Uterus (tissue), 4 donors: ENCODE measurements around the gene RSRC1. TPM values are rescaled to one million over a fixed set of nuclear protein-coding genes. Genes with fewer than 3 reads are reported as not detected.

Experiments
- DNase-seq, 2 donors: peaks; one replicate each; pipeline ENCODE4 v3.0.0-alpha.2; 2019 to 2020
- H3K27ac ChIP-seq, 2 donors: fragments of 200-600 bp; sonication (generic); 1 replicate in 1 of 2; 2 replicates in 1 of 2; pipeline ENCODE4 v1.5.1; 2016 to 2018
- H3K27me3 ChIP-seq, 2 donors: fragments of 200-600 bp; sonication (generic); one replicate each; pipeline ENCODE4 v1.5.1; 2018 to 2019; ENCODE audit warnings: control low read depth in 1 of 2
- H3K36me3 ChIP-seq, 2 donors: fragments of 200-600 bp; sonication (generic); one replicate each; pipeline ENCODE4 v1.5.1; 2019; ENCODE audit warnings: control low read depth in 1 of 2
- H3K4me1 ChIP-seq, 2 donors: fragments of 200-600 bp; sonication (generic); one replicate each; pipeline ENCODE4 v1.5.1; 2018 to 2019; ENCODE audit warnings: control low read depth in 1 of 2
- H3K4me3 ChIP-seq, 2 donors: fragments of 200-600 bp; sonication (generic); 1 replicate in 1 of 2; 2 replicates in 1 of 2; pipeline ENCODE4 v1.5.1; 2018 to 2019; ENCODE audit warnings: mild to moderate bottlenecking in 1 of 2
- H3K9me3 ChIP-seq, 2 donors: fragments of 200-600 bp; sonication (generic); one replicate each; pipeline ENCODE4 v1.5.1; 2019; ENCODE audit warnings: control low read depth in 1 of 2
- CTCF ChIP-seq, 4 experiments: fragments of 200-600 bp in 2 of 4; fragments of 450-650 bp in 2 of 4; sonication (generic) in 2 of 4; IDR thresholded peaks; one replicate each; pipeline ENCODE4 v1.5.1; 2016 to 2019; ENCODE audit warnings: antibody characterized with exemption in 4 of 4, mild to moderate bottlenecking in 2 of 4, moderate library complexity in 1 of 4
- POLR2A ChIP-seq, 2 donors: fragments of 450-650 bp; IDR thresholded peaks; one replicate each; pipeline ENCODE4 v1.6.1; 2016; ENCODE audit warnings: antibody characterized with exemption in 2 of 2, mild to moderate bottlenecking in 1 of 2, moderate library complexity in 1 of 2
- intact Hi-C: fragments of 100-400 bp; cut with DNase I; formaldehyde crosslinking; loops from one replicate; pipeline ENCODE4 v1.15.1; 2023; ENCODE audit warnings: low total_unique reads
- total RNA-seq, 4 donors: library from RNA; depleted of rRNA in 3 of 4; stranded (reverse); fragments of >200 nt in 3 of 4; gene quantifications; one replicate each; pipeline versions ENCODE4 v1.1.0 to v1.2.4, GENCODE V29; 2014 to 2023
- donor health status: DM: yes; HTN: yes; CAD: no.

Gene RSRC1
- total RNA-seq, 4 donors from 2014 or later: 24.1 to 128 (median 60.6) TPM

- H3K4me1 ChIP-seq: peaks cover 0 to 3% of the 10 kb centered on the region in 2 donors
- no peak overlapping the region for H3K27ac ChIP-seq
- no peak for DNase-seq
- TF ChIP-seq CTCF (IDR thresholded peaks at IDR 0.05) (no peak), POLR2A (IDR thresholded peaks at IDR 0.05) (no peak)
- H3K9me3 ChIP-seq: no peaks in the 10 kb centered on the region
- H3K27me3 ChIP-seq: no peaks in the 10 kb centered on the region
- intact Hi-C loops: no loop called here
- H3K4me3 ChIP-seq: no peak overlapping the region
- H3K36me3 ChIP-seq: no peaks in the 10 kb centered on the region
Observed at GRCh38 chr3:158152186-158152585, 42.3 kb downstream of the RSRC1 start.

GRCh38 chr3:158158969-158159368 lies 49.1 kb downstream of the RSRC1 start:
- TF ChIP-seq POLR2A (IDR thresholded peaks at IDR 0.05): no peak
- intact Hi-C loops: no loop called here
- H3K27ac ChIP-seq: no peak overlapping the region
- no peaks in the 10 kb centered on the region for H3K9me3 ChIP-seq
- no peak for DNase-seq
- no peaks in the 10 kb centered on the region for H3K27me3 ChIP-seq
- H3K4me1 ChIP-seq: no peaks in the 10 kb centered on the region
- H3K4me3 ChIP-seq: no peak overlapping the region
- H3K36me3 ChIP-seq: no peaks in the 10 kb centered on the region

- intact Hi-C loops: no loop called here
- H3K27me3 ChIP-seq: no peaks in the 10 kb centered on the region
- H3K36me3 ChIP-seq: no peaks in the 10 kb centered on the region
- no peak overlapping the region for H3K4me3 ChIP-seq
- H3K9me3 ChIP-seq: no peaks in the 10 kb centered on the region
- no peak for TF ChIP-seq POLR2A (IDR thresholded peaks at IDR 0.05)
- TF ChIP-seq CTCF (IDR thresholded peaks at IDR 0.05): no peak
- no peak overlapping the region for H3K27ac ChIP-seq
- H3K4me1 ChIP-seq: no peaks in the 10 kb centered on the region
- DNase-seq: no peak
Observed at GRCh38 chr3:158159714-158160113, 49.8 kb downstream of the RSRC1 start.

GRCh38 chr3:158160958-158161357 lies 51.1 kb downstream of the RSRC1 start:
- DNase-seq: no peak
- Histone ChIP-seq H3K36me3 (no peaks in the 10 kb centered on the region), H3K4me3 (no peak overlapping the region), H3K9me3 (no peaks in the 10 kb centered on the region), H3K4me1 (no peaks in the 10 kb centered on the region), H3K27me3 (no peaks in the 10 kb centered on the region), H3K27ac (no peak overlapping the region)
- TF ChIP-seq POLR2A (IDR thresholded peaks at IDR 0.05) (no peak), CTCF (IDR thresholded peaks at IDR 0.05) (no peak)
- intact Hi-C loops: no loop called here

GRCh38 chr3:158165141-158165655 lies 55.3 kb downstream of the RSRC1 start:
- H3K27me3 ChIP-seq: no peaks in the 10 kb centered on the region
- no peaks in the 10 kb centered on the region for H3K9me3 ChIP-seq
- no peak overlapping the region for H3K4me3 ChIP-seq
- TF ChIP-seq POLR2A (IDR thresholded peaks at IDR 0.05): no peak
- TF ChIP-seq CTCF (IDR thresholded peaks at IDR 0.05): no peak
- no peaks in the 10 kb centered on the region for H3K4me1 ChIP-seq
- no peak overlapping the region for H3K27ac ChIP-seq
- no peaks in the 10 kb centered on the region for H3K36me3 ChIP-seq
- DNase-seq: no peak
- intact Hi-C loops: no loop called here

- DNase-seq: no peak
- Histone ChIP-seq H3K36me3 (no peaks in the 10 kb centered on the region), H3K27me3 (no peaks in the 10 kb centered on the region), H3K4me1 (no peaks in the 10 kb centered on the region), H3K9me3 (no peaks in the 10 kb centered on the region), H3K4me3 (no peak overlapping the region), H3K27ac (no peak overlapping the region)
- intact Hi-C loops: no loop called here
- TF ChIP-seq POLR2A (IDR thresholded peaks at IDR 0.05) (no peak), CTCF (IDR thresholded peaks at IDR 0.05) (no peak)
Observed at GRCh38 chr3:158165730-158166129, 55.8 kb downstream of the RSRC1 start.
